ENCODE results near the gene DCST2.

Gene DCST2

DNA sequence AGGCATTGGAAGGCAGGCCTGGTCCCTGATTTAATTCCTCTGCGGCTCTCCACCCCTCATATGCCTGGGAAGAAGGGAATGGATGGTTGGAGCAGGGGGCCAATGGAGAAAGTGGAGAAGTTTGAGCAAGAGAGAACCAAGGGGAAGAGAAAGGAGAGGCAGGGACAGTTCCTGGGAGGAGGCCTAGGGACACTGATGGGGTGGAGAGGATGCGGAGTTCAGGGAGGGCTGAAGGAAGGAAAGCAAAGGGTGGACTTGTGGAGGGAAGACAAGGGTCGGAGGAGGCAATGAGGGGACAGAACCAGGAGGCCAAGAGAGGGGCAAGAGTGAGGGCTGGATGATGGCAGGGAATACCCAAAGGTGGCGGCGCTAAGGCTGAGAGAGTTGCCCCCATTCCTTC lies 23.8 kb downstream of the DCST2 start:
- Histone ChIP-seq H3K27me3 (ENCODE audit: insufficient read depth, insufficient read length) (no peaks in the 10 kb centered on the region), H3K36me3 (ENCODE audit: insufficient read depth, insufficient read length, low read length) (peaks cover 3% of the 10 kb centered on the region), H3K9ac (ENCODE audit: insufficient read length, low read depth) (no peak overlapping the region), H3K4me1 (ENCODE audit: insufficient read depth, insufficient read length) (peaks cover 37% of the 10 kb centered on the region), H3K4me3 (ENCODE audit: insufficient read length, low read depth) (no peak overlapping the region), H3K9me3 (ENCODE audit: insufficient read depth, low read length) (no peaks in the 10 kb centered on the region)
- TF ChIP-seq SUZ12 (IDR thresholded peaks at IDR 0.05; ENCODE audit: extremely low read depth, insufficient read depth, insufficient read length) (no peak), ZNF274 (IDR thresholded peaks at IDR 0.05; ENCODE audit: low read depth, low read length) (no peak), YY1 (IDR thresholded peaks at IDR 0.05; ENCODE audit: insufficient read depth, insufficient read length) (no peak)
- DNase-seq (ENCODE audit: low read depth, low spot score), result no peak

DNA sequence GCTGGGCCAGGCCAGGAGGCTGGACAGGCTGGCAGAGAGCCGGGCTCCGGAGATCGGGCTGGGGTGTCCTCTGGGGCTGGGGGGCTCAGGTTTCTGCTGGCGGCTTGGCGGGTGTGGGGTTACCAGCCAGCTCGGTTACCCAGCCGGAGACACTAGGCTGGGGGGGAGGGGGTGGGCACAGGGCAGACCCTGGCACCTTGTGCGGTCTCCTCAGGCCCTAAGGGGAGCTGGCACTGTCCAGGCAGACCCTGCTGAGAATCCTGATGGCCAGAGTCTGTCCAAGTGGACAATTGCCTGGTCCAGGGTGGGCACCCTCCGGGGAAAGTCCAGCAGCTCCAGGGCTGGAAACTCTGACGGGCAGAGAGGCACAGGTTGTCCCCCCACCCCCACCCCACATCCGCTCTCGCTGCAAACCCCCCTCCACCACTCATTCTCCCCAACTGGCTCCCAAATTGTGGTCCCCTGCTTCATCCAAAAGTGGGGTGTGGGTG lies 24.3 kb downstream of the DCST2 start:
- TF ChIP-seq ZNF274 (IDR thresholded peaks at IDR 0.05; ENCODE audit: low read depth, low read length) (no peak), SUZ12 (IDR thresholded peaks at IDR 0.05; ENCODE audit: extremely low read depth, insufficient read depth, insufficient read length) (no peak), YY1 (IDR thresholded peaks at IDR 0.05; ENCODE audit: insufficient read depth, insufficient read length) (no peak)
- Histone ChIP-seq H3K27me3 (ENCODE audit: insufficient read depth, insufficient read length) (no peaks in the 10 kb centered on the region), H3K9me3 (ENCODE audit: insufficient read depth, low read length) (no peaks in the 10 kb centered on the region), H3K36me3 (ENCODE audit: insufficient read depth, insufficient read length, low read length) (no peaks in the 10 kb centered on the region), H3K4me3 (ENCODE audit: insufficient read length, low read depth) (no peak overlapping the region), H3K4me1 (ENCODE audit: insufficient read depth, insufficient read length) (peaks cover 42% of the 10 kb centered on the region), H3K9ac (ENCODE audit: insufficient read length, low read depth) (peak overlapping the region; percentile 46)
- DNase-seq (ENCODE audit: low read depth, low spot score), result no peak

GRCh38 chr1:155008015-155008941 lies 25.3 kb downstream of the DCST2 start:
- Histone ChIP-seq H3K4me1 (ENCODE audit: insufficient read depth, insufficient read length) (peaks cover 43% of the 10 kb centered on the region), H3K4me3 (ENCODE audit: insufficient read length, low read depth) (no peak overlapping the region), H3K9me3 (ENCODE audit: insufficient read depth, low read length) (no peaks in the 10 kb centered on the region), H3K27me3 (ENCODE audit: insufficient read depth, insufficient read length) (no peaks in the 10 kb centered on the region), H3K36me3 (ENCODE audit: insufficient read depth, insufficient read length, low read length) (no peaks in the 10 kb centered on the region), H3K9ac (ENCODE audit: insufficient read length, low read depth) (peak overlapping the region; percentile 46)
- TF ChIP-seq ZNF274 (IDR thresholded peaks at IDR 0.05; ENCODE audit: low read depth, low read length) (no peak), YY1 (IDR thresholded peaks at IDR 0.05; ENCODE audit: insufficient read depth, insufficient read length) (no peak), SUZ12 (IDR thresholded peaks at IDR 0.05; ENCODE audit: extremely low read depth, insufficient read depth, insufficient read length) (no peak)
- no peak for DNase-seq (ENCODE audit: low read depth, low spot score)

GRCh38 chr1:155007251-155007828 lies 26.2 kb downstream of the DCST2 start:
- no peak overlapping the region for H3K4me3 ChIP-seq (ENCODE audit: insufficient read length, low read depth)
- H3K9ac ChIP-seq (ENCODE audit: insufficient read length, low read depth), result no peak overlapping the region
- H3K4me1 ChIP-seq (ENCODE audit: insufficient read depth, insufficient read length), result peaks cover 39% of the 10 kb centered on the region

DNA sequence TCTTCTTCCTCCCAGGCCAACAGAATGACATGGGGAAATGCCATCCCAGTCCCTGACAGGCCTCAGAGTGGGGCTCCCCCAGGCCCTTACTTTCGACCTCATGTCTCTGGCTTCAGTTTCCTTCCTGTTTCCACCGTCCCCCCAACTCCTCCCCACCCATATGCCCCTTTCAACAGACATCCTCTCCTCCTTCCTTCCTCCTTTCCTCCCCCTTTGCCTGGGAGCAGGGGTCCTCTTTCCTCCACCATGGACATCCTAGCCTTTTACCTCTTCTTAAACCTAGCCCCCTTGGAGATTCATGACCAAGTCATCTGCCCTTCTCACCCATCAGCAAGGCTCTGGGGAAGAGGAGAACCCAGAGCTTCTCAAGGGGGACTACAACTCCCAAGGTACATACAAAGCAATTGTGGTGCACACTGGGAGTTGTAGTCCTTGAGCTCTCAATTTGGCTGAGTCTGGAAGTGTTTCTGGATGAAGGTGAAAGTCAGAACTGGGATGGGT lies 26.9 kb downstream of the DCST2 start:
- Histone ChIP-seq H3K36me3 (ENCODE audit: insufficient read depth, insufficient read length, low read length) (no peaks in the 10 kb centered on the region), H3K4me1 (ENCODE audit: insufficient read depth, insufficient read length) (peaks cover 34% of the 10 kb centered on the region), H3K4me3 (ENCODE audit: insufficient read length, low read depth) (no peak overlapping the region), H3K9me3 (ENCODE audit: insufficient read depth, low read length) (no peaks in the 10 kb centered on the region), H3K9ac (ENCODE audit: insufficient read length, low read depth) (no peak overlapping the region), H3K27me3 (ENCODE audit: insufficient read depth, insufficient read length) (no peaks in the 10 kb centered on the region)
- TF ChIP-seq ZNF274 (IDR thresholded peaks at IDR 0.05; ENCODE audit: low read depth, low read length), result no peak
- no peak for TF ChIP-seq SUZ12 (IDR thresholded peaks at IDR 0.05; ENCODE audit: extremely low read depth, insufficient read depth, insufficient read length)
- TF ChIP-seq YY1 (IDR thresholded peaks at IDR 0.05; ENCODE audit: insufficient read depth, insufficient read length), result no peak
- DNase-seq (ENCODE audit: low read depth, low spot score), result no peak

More at GRCh38 chr1:155007251-155007828, 26.2 kb downstream of the DCST2 start:
- Histone ChIP-seq H3K27me3 (ENCODE audit: insufficient read depth, insufficient read length) (no peaks in the 10 kb centered on the region), H3K9me3 (ENCODE audit: insufficient read depth, low read length) (no peaks in the 10 kb centered on the region), H3K36me3 (ENCODE audit: insufficient read depth, insufficient read length, low read length) (no peaks in the 10 kb centered on the region)
- TF ChIP-seq SUZ12 (IDR thresholded peaks at IDR 0.05; ENCODE audit: extremely low read depth, insufficient read depth, insufficient read length) (no peak), ZNF274 (IDR thresholded peaks at IDR 0.05; ENCODE audit: low read depth, low read length) (no peak), YY1 (IDR thresholded peaks at IDR 0.05; ENCODE audit: insufficient read depth, insufficient read length) (no peak)
- no peak for DNase-seq (ENCODE audit: low read depth, low spot score)

GRCh38 chr1:155005076-155006011 lies 28.2 kb downstream of the DCST2 start:
- Histone ChIP-seq H3K9me3 (ENCODE audit: insufficient read depth, low read length) (no peaks in the 10 kb centered on the region), H3K27me3 (ENCODE audit: insufficient read depth, insufficient read length) (no peaks in the 10 kb centered on the region), H3K4me3 (ENCODE audit: insufficient read length, low read depth) (no peak overlapping the region), H3K36me3 (ENCODE audit: insufficient read depth, insufficient read length, low read length) (no peaks in the 10 kb centered on the region), H3K9ac (ENCODE audit: insufficient read length, low read depth) (peak overlapping the region; percentile 71), H3K4me1 (ENCODE audit: insufficient read depth, insufficient read length) (peaks cover 23% of the 10 kb centered on the region)
- TF ChIP-seq YY1 (IDR thresholded peaks at IDR 0.05; ENCODE audit: insufficient read depth, insufficient read length) (no peak), ZNF274 (IDR thresholded peaks at IDR 0.05; ENCODE audit: low read depth, low read length) (no peak)
- DNase-seq (ENCODE audit: low read depth, low spot score), result no peak
